GM12878 (cell line): ENCODE data around the gene KDF1.

Experiments
- ATF3 ChIP-seq: IDR thresholded peaks from 2 replicates; pipeline ENCODE4 v1.6.1; 2011; ENCODE audit warnings: low read depth, mild to moderate bottlenecking, low read length, moderate library complexity, borderline replicate concordance; ENCODE audit errors: extremely low read depth
- CEBPB ChIP-seq, 2 experiments: fragments of 150-350 bp in 1 of 2; IDR thresholded peaks; 2 replicates each; pipeline ENCODE4 v1.6.1; 2012 to 2014; ENCODE audit warnings: low read depth in 2 of 2, low read length in 2 of 2, borderline replicate concordance in 1 of 2, inconsistent platforms in 1 of 2
- CTCF ChIP-seq, 3 experiments: IDR thresholded peaks in 2 of 3; conservative IDR thresholded peaks in 1 of 3; 2 replicates each; pipeline ENCODE4 v1.5.1; 2011; ENCODE audit warnings: low read depth in 3 of 3, low read length in 3 of 3, mild to moderate bottlenecking in 3 of 3, control low read depth in 2 of 3, moderate library complexity in 2 of 3, inconsistent platforms in 1 of 3, mixed read lengths in 1 of 3; ENCODE audit not compliant: control insufficient read depth in 2 of 3, insufficient read depth in 1 of 3; ENCODE audit errors: extremely low read depth in 1 of 3
- E2F8 ChIP-seq: fragments of 450-650 bp; IDR thresholded peaks from 2 replicates; pipeline ENCODE4 v1.6.1; 2018; ENCODE audit warnings: mild to moderate bottlenecking, low read depth, moderate library complexity; ENCODE audit not compliant: partially characterized antibody
- EZH2 ChIP-seq: IDR thresholded peaks from 2 replicates; pipeline ENCODE4 v1.6.1; 2012; ENCODE audit warnings: low read depth, mild to moderate bottlenecking, control low read depth, inconsistent platforms, low read length, borderline replicate concordance; ENCODE audit not compliant: control insufficient read depth
- RFX5 ChIP-seq: IDR thresholded peaks from 2 replicates; pipeline ENCODE4 v1.6.1; 2011; ENCODE audit warnings: low read depth, low read length, improper control_type of control experiment
- SIN3A ChIP-seq: IDR thresholded peaks from 2 replicates; pipeline ENCODE4 v1.6.1; 2012; ENCODE audit warnings: low read depth, low read length, improper control_type of control experiment
- ZBTB33 ChIP-seq: fragments of 450-650 bp; IDR thresholded peaks from 2 replicates; pipeline ENCODE4 v1.6.1; 2017; ENCODE audit warnings: mild to moderate bottlenecking
- ZZZ3 ChIP-seq: IDR thresholded peaks from 2 replicates; pipeline ENCODE4 v1.6.1; 2011; ENCODE audit warnings: low read depth; ENCODE audit not compliant: control insufficient read depth, insufficient read length

- TF ChIP-seq SIN3A: no peak
- no peak for TF ChIP-seq CTCF (IDR thresholded peaks at IDR 0.05 in 2 of 3, conservative IDR thresholded peaks at IDR 0.05 in 1 of 3; ENCODE audit: control insufficient read depth in 2 of 3, extremely low read depth in 1 of 3, insufficient read depth in 1 of 3, low read depth in 3 of 3, low read length in 3 of 3)
- no peak for TF ChIP-seq RFX5
- no peak for TF ChIP-seq CEBPB (IDR thresholded peaks at IDR 0.05; ENCODE audit: borderline replicate concordance in 1 of 2, low read depth in 2 of 2, low read length in 2 of 2)
- TF ChIP-seq ATF3: no peak
- TF ChIP-seq E2F8: no peak
- no peak for TF ChIP-seq ZZZ3
- no peak for TF ChIP-seq EZH2
- no peak for TF ChIP-seq ZBTB33
Observed at GRCh38 chr1:26923711-26924110, 36.6 kb downstream of the KDF1 start.
